ENCODE measurements around the gene GSDMA.

DNA sequence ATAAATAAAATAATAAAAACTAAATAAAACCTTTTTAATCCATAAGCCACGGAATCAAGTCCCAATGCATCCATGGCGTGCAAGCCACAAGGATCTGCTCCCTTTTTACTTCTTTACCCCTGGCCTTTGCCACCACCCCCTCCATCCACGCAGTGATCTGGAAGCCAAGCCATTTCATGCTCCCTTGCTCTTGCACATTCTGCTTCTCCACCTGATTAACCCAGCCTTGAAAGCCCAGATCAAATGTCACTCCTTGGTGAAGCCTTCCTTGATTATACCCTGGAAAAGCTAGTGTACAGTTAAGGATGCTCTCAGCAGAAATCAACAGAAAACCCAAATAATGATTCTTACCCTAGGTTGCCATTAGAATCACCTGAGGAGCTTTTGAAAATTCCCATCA is 25.4 kb upstream of the GSDMA start:
- TF ChIP-seq, protein P1, sequence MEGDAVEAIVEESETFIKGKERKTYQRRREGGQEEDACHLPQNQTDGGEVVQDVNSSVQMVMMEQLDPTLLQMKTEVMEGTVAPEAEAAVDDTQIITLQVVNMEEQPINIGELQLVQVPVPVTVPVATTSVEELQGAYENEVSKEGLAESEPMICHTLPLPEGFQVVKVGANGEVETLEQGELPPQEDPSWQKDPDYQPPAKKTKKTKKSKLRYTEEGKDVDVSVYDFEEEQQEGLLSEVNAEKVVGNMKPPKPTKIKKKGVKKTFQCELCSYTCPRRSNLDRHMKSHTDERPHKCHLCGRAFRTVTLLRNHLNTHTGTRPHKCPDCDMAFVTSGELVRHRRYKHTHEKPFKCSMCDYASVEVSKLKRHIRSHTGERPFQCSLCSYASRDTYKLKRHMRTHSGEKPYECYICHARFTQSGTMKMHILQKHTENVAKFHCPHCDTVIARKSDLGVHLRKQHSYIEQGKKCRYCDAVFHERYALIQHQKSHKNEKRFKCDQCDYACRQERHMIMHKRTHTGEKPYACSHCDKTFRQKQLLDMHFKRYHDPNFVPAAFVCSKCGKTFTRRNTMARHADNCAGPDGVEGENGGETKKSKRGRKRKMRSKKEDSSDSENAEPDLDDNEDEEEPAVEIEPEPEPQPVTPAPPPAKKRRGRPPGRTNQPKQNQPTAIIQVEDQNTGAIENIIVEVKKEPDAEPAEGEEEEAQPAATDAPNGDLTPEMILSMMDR (conservative IDR thresholded peaks at IDR 0.05; ENCODE audit: low read length): no peak
- no peak for TF ChIP-seq EZH2phosphoT487 (IDR thresholded peaks at IDR 0.05; ENCODE audit: borderline replicate concordance, low read depth, low read length)

Measured in OCI-LY7 (cell line).